PC-9 (cell line): ENCODE data around the gene FOXS1. TPM values are rescaled to one million over a fixed set of nuclear protein-coding genes. Genes with fewer than 3 reads are reported as not detected.

ENCODE experiments used
- Bru-seq: library from RNA; stranded (reverse); fragments of 400-500 nt; gene quantifications from one replicate; lab custom pipeline; 2021; lab: Mats Ljungman, UMichigan
- BruChase-seq, 2 experiments: library from RNA; stranded (reverse); fragments of 400-500 nt; gene quantifications; one replicate each; lab custom pipeline; 2021; lab: Mats Ljungman, UMichigan
- BruUV-seq: library from RNA; stranded (reverse); fragments of 400-500 nt; replicated peaks from 2 replicates; lab custom pipeline; 2021; lab: Mats Ljungman, UMichigan
- CTCF ChIA-PET: fragments of 300-600 bp; sonication (Branson Sonifier 250); formaldehyde crosslinking; loops from one replicate; lab custom pipeline; 2022; ENCODE audit warnings: antibody characterized with exemption; lab: Charles Lee
- POLR2A ChIA-PET: fragments of 300-600 bp; sonication (Branson Sonifier 250); formaldehyde crosslinking; loops from one replicate; lab custom pipeline; 2022; ENCODE audit warnings: antibody characterized with exemption; ENCODE audit not compliant: unreplicated experiment; lab: Charles Lee
- DNase-seq, 2 experiments: peaks; one replicate each; pipeline versions ENCODE4 v3.0.0 to v3.0.0-alpha.2; 2015 to 2022; ENCODE audit warnings: mixed read lengths in 1 of 2
- H2AFZ ChIP-seq: fragments of 200-600 bp; sonication (generic); 2 replicates; pipeline ENCODE4 v1.8.1; 2017; ENCODE audit warnings: antibody characterized with exemption
- H3F3A ChIP-seq: fragments of 200-600 bp; sonication (generic); 2 replicates; pipeline ENCODE4 v1.8.1; 2017; ENCODE audit warnings: antibody characterized with exemption, mild to moderate bottlenecking, low read depth; ENCODE audit not compliant: insufficient read depth
- H3K27ac ChIP-seq: fragments of 200-600 bp; sonication (generic); 2 replicates; pipeline ENCODE4 v1.6.1; 2016; ENCODE audit warnings: mixed run types
- H3K27me3 ChIP-seq: fragments of 200-600 bp; sonication (generic); 2 replicates; pipeline ENCODE4 v1.6.1; 2016; ENCODE audit warnings: low read depth, mixed run types; ENCODE audit not compliant: insufficient read depth
- H3K36me3 ChIP-seq: fragments of 200-600 bp; sonication (generic); 2 replicates; pipeline ENCODE4 v1.6.1; 2016; ENCODE audit warnings: low read depth, mixed run types
- H3K4me1 ChIP-seq: fragments of 200-600 bp; sonication (generic); replicated peaks from 2 replicates; pipeline ENCODE4 v1.6.1; 2016; ENCODE audit warnings: mixed run types; ENCODE audit not compliant: insufficient read depth
- H3K4me2 ChIP-seq: fragments of 200-600 bp; sonication (generic); 2 replicates; pipeline ENCODE4 v1.6.1; 2017; ENCODE audit warnings: mixed run types
- H3K4me3 ChIP-seq: fragments of 200-600 bp; sonication (generic); 2 replicates; pipeline ENCODE4 v1.6.1; 2016; ENCODE audit warnings: mixed run types
- H3K79me2 ChIP-seq: fragments of 200-600 bp; sonication (generic); 2 replicates; pipeline ENCODE4 v1.6.1; 2017; ENCODE audit warnings: low read depth, mixed run types
- H3K9me2 ChIP-seq: fragments of 200-600 bp; sonication (generic); 2 replicates; pipeline ENCODE4 v1.8.1; 2017; ENCODE audit warnings: mild to moderate bottlenecking; ENCODE audit not compliant: insufficient read depth
- H3K9me3 ChIP-seq: fragments of 200-600 bp; sonication (generic); 2 replicates; pipeline ENCODE4 v1.8.1; 2016; ENCODE audit warnings: low read depth; ENCODE audit not compliant: insufficient read depth
- H4K20me1 ChIP-seq: fragments of 200-600 bp; sonication (generic); 2 replicates; pipeline ENCODE4 v1.8.1; 2017; ENCODE audit not compliant: insufficient read depth
- EZH2 ChIP-seq: fragments of 200-600 bp; sonication (generic); IDR thresholded peaks from 2 replicates; pipeline ENCODE4 v1.8.0; 2017; ENCODE audit warnings: antibody characterized with exemption, low read depth
- intact Hi-C: fragments of 100-400 bp; cut with micrococcal nuclease; formaldehyde crosslinking; loops from one replicate; pipeline ENCODE4 v1.10.0; 2022; ENCODE audit not compliant: unreplicated experiment
- long read RNA-seq: library from polyadenylated mRNA; stranded (forward); transcript quantifications from one replicate; pipeline ENCODE4 v2.0.0, GENCODE V29; 2022
- total RNA-seq: library from RNA; stranded (reverse); gene quantifications from 2 replicates; pipeline ENCODE4 v1.2.3, GENCODE V29; 2021
- TF ChIP-seq, protein P1 (sequence below): fragments of 200-600 bp; sonication (generic); conservative IDR thresholded peaks from 2 replicates; pipeline ENCODE4 v1.6.1; 2017; ENCODE audit warnings: mixed run types, antibody characterized with exemption, mild to moderate bottlenecking, moderate library complexity

Gene FOXS1
- total RNA-seq (not detected in 2 replicates), Bru-seq, nascent RNA (not detected), BruChase-seq, experiment 1, labeled RNA remaining after a 2-hour chase (percentile 18 among the genes with signal in this experiment), BruChase-seq, experiment 2, labeled RNA remaining after a 6-hour chase (not detected)
- long read RNA-seq, result 0 reads

DNA sequence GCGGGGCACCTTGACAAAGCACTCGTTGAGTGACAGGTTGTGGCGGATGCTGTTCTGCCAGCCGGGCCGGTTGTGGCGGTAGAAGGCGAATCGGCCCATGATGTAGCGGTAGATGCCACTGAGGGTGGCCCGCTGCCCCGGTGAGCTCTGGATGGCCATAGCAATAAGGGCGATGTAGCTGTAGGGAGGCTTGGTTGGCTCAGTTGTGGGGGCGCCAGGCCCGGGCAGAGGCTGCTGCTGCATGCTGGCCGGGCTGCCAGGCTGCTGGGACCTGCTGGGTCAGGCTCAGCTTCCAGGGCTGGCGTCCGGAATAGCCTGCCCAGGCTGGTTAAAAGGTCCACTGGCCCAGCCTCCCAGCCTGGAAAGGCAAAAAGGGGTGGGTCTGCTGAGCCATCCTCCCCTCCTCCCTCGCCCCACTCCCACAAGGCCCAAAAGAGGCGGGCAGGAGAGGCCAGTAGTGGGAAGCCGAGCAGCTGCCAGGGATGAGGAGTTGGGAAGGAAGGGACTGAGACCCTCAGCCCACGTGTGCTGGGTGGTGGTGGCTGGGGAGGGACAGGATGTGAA lies at the start of gene FOXS1:
Gene FOXS1, minus strand, starts transcription at position 305 of the 564 bp plus-strand sequence. Its CDS starts 62 bp downstream, at position 243.
- BruUV-seq, result no TSS peak
- H2AFZ ChIP-seq, result no peak within 1 kb of the TSS
- H3K9me2 ChIP-seq, result no peaks in the 10 kb centered on the region
- peaks cover 26% of the 10 kb centered on the region for H3K27me3 ChIP-seq
- no peak within 1 kb of the TSS for H3K4me2 ChIP-seq
- peaks cover 9% of the 10 kb centered on the region for H3K4me1 ChIP-seq
- no peaks in the 10 kb centered on the region for H3K79me2 ChIP-seq
- H4K20me1 ChIP-seq, result no peaks in the 10 kb centered on the region
- H3F3A ChIP-seq, result no peaks in the 10 kb centered on the region
- H3K9me3 ChIP-seq, result no peaks in the 10 kb centered on the region
- POLR2A ChIA-PET, result no interaction called here
- no peak within 1 kb of the TSS for H3K27ac ChIP-seq
- no peaks in the 10 kb centered on the region for H3K36me3 ChIP-seq
- CTCF ChIA-PET, result interaction anchor here (1.5 kb wide), 1 partner anchor 22 kb away, joined by 13 read pairs; no protein-coding TSS in a partner anchor
- TF ChIP-seq, protein P1, sequence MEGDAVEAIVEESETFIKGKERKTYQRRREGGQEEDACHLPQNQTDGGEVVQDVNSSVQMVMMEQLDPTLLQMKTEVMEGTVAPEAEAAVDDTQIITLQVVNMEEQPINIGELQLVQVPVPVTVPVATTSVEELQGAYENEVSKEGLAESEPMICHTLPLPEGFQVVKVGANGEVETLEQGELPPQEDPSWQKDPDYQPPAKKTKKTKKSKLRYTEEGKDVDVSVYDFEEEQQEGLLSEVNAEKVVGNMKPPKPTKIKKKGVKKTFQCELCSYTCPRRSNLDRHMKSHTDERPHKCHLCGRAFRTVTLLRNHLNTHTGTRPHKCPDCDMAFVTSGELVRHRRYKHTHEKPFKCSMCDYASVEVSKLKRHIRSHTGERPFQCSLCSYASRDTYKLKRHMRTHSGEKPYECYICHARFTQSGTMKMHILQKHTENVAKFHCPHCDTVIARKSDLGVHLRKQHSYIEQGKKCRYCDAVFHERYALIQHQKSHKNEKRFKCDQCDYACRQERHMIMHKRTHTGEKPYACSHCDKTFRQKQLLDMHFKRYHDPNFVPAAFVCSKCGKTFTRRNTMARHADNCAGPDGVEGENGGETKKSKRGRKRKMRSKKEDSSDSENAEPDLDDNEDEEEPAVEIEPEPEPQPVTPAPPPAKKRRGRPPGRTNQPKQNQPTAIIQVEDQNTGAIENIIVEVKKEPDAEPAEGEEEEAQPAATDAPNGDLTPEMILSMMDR, result no peak
- DNase-seq, result no peak
- no peak within 1 kb of the TSS for H3K4me3 ChIP-seq
- intact Hi-C loops, result no loop called here

DNA sequence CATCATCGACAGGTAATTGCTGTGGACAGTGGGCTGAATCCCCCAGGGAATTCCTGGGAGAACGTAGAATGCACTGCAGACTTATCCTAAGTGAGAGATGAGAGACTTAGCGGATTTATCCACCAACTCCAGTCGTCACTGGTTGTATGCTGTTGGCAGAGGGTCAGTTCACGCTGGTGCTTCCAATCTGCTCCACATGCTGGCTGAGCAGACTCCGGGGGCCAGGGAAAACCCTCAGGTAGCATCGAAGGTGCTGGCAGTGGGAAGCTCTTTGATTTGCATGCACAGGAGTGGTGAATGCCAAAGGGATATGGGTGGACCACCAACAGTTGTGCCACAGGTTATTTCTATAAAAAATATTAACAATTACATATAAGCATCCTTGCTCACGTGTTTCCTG lies 45.2 kb upstream of the FOXS1 start:
- Histone ChIP-seq H2AFZ (no peak overlapping the region), H4K20me1 (no peaks in the 10 kb centered on the region), H3K9me2 (no peaks in the 10 kb centered on the region), H3K4me3 (no peak overlapping the region), H3K79me2 (no peaks in the 10 kb centered on the region), H3K27ac (no peak overlapping the region), H3K4me2 (no peak overlapping the region), H3K36me3 (no peaks in the 10 kb centered on the region), H3K9me3 (no peaks in the 10 kb centered on the region), H3F3A (no peaks in the 10 kb centered on the region), H3K4me1 (no peaks in the 10 kb centered on the region), H3K27me3 (peaks cover 16% of the 10 kb centered on the region; the same call in 1 of the 2 replicates)
- ChIA-PET POLR2A (no interaction called here), CTCF (no interaction called here)
- intact Hi-C loops, result no loop called here
- TF ChIP-seq, protein P1, result no peak
- no peak for TF ChIP-seq EZH2
- no TSS peak for BruUV-seq
- no peak for DNase-seq

DNA sequence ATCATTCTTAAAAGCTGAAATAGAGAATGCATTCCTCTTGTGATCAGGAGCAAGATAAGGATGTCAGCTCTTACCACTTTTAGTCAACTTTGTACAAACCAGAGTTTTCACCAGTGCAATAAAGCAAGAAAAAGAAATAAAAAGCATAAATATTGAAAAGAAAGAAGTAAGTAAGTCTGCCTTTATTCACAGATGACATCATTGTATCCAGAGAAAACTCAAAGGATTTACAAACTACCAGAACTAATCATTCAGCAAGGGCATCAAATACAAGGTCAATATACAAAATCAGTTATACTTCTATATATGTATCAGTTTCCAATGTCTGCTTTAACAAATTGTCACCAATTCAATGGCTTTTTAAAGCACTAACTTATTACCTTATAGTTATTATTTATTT lies 38.4 kb upstream of the FOXS1 start:
- CTCF ChIA-PET, result no interaction called here

More for the DNA sequence above, 38.4 kb upstream of the FOXS1 start:
- peaks cover 7% of the 10 kb centered on the region; the same call in 1 of the 2 replicates for H3K4me1 ChIP-seq
- POLR2A ChIA-PET, result no interaction called here
- H3K9me3 ChIP-seq, result no peaks in the 10 kb centered on the region
- H4K20me1 ChIP-seq, result no peaks in the 10 kb centered on the region
- no peaks in the 10 kb centered on the region for H3K9me2 ChIP-seq
- H3K27me3 ChIP-seq, result peaks cover 18% of the 10 kb centered on the region; the same call in 1 of the 2 replicates
- H3K27ac ChIP-seq, result no peak overlapping the region
- no peak overlapping the region for H3K4me2 ChIP-seq
- no peak for DNase-seq
- H3K36me3 ChIP-seq, result no peaks in the 10 kb centered on the region
- H3K79me2 ChIP-seq, result no peaks in the 10 kb centered on the region
- BruUV-seq, result no TSS peak
- H3K4me3 ChIP-seq, result no peak overlapping the region
- intact Hi-C loops, result no loop called here
- no peak overlapping the region for H2AFZ ChIP-seq
- no peaks in the 10 kb centered on the region for H3F3A ChIP-seq
- TF ChIP-seq, protein P1, result no peak
- TF ChIP-seq EZH2, result no peak
